Endothelial cell (in vitro differentiated cells): ENCODE measurements around the gene PTX3. TPM values are rescaled to one million over a fixed set of nuclear protein-coding genes. Genes with fewer than 3 reads are reported as not detected.

Source experiments
- DNase-seq: peaks from one replicate; pipeline ENCODE4 v3.0.0; 2021; ENCODE audit warnings: low spot score
- H3K27ac Mint-ChIP-seq: one replicate; pipeline ENCODE4 v1.8.0; 2021; ENCODE audit warnings: mixed read lengths, inconsistent platforms; ENCODE audit not compliant: unreplicated experiment
- H3K27me3 Mint-ChIP-seq: one replicate; pipeline ENCODE4 v1.8.0; 2021; ENCODE audit warnings: mild to moderate bottlenecking, moderate library complexity, mixed read lengths, inconsistent platforms; ENCODE audit not compliant: unreplicated experiment
- H3K36me3 Mint-ChIP-seq: one replicate; pipeline ENCODE4 v1.8.0; 2021; ENCODE audit warnings: mild to moderate bottlenecking, low read depth, mixed read lengths, inconsistent platforms; ENCODE audit not compliant: unreplicated experiment
- H3K4me1 Mint-ChIP-seq: one replicate; pipeline ENCODE4 v1.8.0; 2021; ENCODE audit warnings: mild to moderate bottlenecking, mixed read lengths, inconsistent platforms; ENCODE audit not compliant: unreplicated experiment
- H3K4me3 Mint-ChIP-seq: one replicate; pipeline ENCODE4 v1.8.0; 2021; ENCODE audit warnings: mild to moderate bottlenecking, mixed read lengths, inconsistent platforms; ENCODE audit not compliant: unreplicated experiment
- H3K9me3 Mint-ChIP-seq: one replicate; pipeline ENCODE4 v1.8.0; 2021; ENCODE audit warnings: mixed read lengths, inconsistent platforms; ENCODE audit not compliant: unreplicated experiment
- total RNA-seq: library from RNA; stranded (reverse); fragmentation: NEBNext Ultra II Directional; extraction: Animal tissue kit (Norgen Biotek cat#: 25700); gene quantifications from one replicate; pipeline ENCODE4 v1.2.1, GENCODE V29; 2021; ENCODE audit not compliant: unreplicated experiment
- TF ChIP-seq, protein P1 (sequence below): fragments of 200-600 bp; sonication (generic); IDR thresholded peaks from one replicate; pipeline ENCODE4 v1.5.0; 2021; ENCODE audit warnings: antibody characterized with exemption; ENCODE audit not compliant: unreplicated experiment

PTX3 gene
- total RNA-seq, 1 donor from 2014 or later = 0.13 TPM

DNA sequence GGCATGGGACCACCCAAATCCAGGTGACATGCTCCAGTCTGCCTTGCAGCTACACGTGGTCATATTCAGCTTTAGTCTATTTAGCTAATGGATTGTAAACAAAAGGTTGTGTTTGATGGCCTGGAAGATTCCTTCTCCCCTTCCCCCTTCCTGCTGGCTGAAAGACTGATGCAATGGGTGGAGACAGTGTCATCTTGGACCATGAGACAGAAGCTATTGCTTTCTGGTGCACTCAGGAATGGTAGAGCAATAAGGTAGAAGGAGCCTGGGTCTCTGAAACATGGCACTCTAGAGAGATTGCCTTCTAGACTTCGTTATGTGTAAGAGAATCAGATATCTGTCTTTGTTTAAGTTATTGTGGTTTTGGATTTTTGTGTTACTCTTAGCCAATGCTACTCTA is 25.7 kb upstream of the PTX3 start:
- Mint-ChIP-seq H3K4me3 (no peak overlapping the region), H3K9me3 (no peaks in the 10 kb centered on the region), H3K27ac (no peak overlapping the region), H3K4me1 (peaks cover 10% of the 10 kb centered on the region), H3K27me3 (no peaks in the 10 kb centered on the region), H3K36me3 (no peaks in the 10 kb centered on the region)
- TF ChIP-seq, protein P1, sequence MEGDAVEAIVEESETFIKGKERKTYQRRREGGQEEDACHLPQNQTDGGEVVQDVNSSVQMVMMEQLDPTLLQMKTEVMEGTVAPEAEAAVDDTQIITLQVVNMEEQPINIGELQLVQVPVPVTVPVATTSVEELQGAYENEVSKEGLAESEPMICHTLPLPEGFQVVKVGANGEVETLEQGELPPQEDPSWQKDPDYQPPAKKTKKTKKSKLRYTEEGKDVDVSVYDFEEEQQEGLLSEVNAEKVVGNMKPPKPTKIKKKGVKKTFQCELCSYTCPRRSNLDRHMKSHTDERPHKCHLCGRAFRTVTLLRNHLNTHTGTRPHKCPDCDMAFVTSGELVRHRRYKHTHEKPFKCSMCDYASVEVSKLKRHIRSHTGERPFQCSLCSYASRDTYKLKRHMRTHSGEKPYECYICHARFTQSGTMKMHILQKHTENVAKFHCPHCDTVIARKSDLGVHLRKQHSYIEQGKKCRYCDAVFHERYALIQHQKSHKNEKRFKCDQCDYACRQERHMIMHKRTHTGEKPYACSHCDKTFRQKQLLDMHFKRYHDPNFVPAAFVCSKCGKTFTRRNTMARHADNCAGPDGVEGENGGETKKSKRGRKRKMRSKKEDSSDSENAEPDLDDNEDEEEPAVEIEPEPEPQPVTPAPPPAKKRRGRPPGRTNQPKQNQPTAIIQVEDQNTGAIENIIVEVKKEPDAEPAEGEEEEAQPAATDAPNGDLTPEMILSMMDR = no peak
- DNase-seq = no peak

DNA sequence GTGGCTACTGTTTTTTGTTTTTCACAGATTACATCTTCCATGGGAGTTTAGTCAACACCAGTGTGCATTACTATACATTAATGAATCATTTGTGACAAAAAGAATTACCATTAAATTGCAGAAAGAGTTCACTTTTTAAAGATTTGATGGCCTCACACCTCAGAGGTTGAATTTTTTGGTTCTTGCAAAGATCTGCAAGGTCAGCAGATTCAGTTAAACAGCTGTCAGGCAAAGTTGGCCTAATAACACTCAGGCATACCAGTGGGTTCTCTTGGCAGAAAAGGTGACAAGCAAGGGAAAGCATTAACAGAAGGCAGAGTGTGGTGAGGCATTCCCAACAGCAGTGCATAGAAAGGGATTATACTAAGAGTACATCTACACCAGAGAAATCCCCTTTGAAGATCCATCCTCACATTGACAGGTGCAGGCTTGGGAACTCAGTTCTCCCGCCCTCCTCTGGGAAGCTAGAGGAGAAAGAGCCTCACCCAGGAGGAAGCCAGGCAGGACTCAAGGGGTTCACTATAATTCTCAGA is 24.3 kb upstream of the PTX3 start:
- Mint-ChIP-seq H3K4me1 (no peaks in the 10 kb centered on the region), H3K27me3 (no peaks in the 10 kb centered on the region), H3K36me3 (no peaks in the 10 kb centered on the region), H3K27ac (no peak overlapping the region), H3K4me3 (no peak overlapping the region), H3K9me3 (no peaks in the 10 kb centered on the region)
- no peak for DNase-seq
- TF ChIP-seq, protein P1 = no peak

DNA sequence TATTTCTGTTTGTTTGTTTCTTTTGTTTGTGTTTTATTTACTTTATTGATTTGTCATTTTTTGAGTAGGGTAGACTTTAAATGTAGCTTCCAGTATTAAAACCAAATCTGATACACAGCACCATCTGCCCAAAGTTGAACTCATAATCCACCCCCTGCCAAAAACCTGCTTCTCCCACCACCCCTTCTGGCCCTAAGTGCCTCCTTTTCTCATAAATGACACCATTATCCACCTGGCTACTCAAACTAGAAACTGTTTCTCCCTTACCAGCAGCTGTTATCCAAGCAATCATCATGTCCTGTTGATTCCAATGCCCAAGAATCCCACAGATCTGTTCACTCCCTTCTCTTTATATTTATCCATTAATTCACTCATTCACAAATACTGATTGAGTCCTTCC is 21.8 kb upstream of the PTX3 start:
- H3K4me1 Mint-ChIP-seq = no peaks in the 10 kb centered on the region

DNA sequence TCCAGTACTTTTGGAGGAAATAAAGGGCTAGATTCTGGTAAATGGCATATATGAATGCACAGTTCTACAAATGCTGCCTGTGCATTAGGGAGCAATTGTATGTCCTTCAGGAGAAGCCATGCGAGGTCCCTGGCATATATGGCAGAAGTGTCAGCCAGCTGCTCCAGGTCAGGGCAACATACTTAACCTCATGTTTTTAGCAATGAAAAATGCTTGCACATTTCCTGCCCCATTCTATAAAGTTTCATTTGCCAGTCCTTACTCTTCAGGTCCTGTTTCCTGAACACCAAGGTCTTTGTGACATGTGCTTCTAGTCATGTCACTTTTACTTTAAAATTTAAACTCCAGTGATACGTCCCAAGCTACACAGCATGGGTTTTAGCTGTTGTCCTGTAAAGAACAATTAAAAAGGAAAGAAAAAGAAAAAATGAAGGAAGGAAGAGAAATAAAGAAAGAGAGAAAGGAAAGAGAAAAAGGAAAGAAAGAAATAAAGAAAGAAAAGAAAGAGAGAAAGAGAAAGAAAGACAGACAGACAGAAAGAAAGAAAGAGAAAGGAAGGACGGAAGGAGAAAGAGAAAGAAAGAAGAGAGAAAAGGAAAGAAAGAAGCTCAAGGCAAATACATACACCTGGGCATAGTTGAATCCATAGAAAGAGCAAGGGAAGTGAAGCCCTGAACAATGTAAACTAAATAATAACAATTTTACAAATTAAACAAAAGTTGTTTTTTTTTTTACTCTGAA is 20.1 kb upstream of the PTX3 start:
- TF ChIP-seq, protein P1 = no peak
- H3K27me3 Mint-ChIP-seq = peaks cover 2% of the 10 kb centered on the region
- H3K4me3 Mint-ChIP-seq = no peak overlapping the region
- H3K36me3 Mint-ChIP-seq = no peaks in the 10 kb centered on the region
- H3K27ac Mint-ChIP-seq = no peak overlapping the region
- no peaks in the 10 kb centered on the region for H3K9me3 Mint-ChIP-seq
- DNase-seq = no peak
- peaks cover 3% of the 10 kb centered on the region for H3K4me1 Mint-ChIP-seq

More for the DNA sequence above, 21.8 kb upstream of the PTX3 start:
- Mint-ChIP-seq H3K27ac (no peak overlapping the region), H3K4me3 (no peak overlapping the region), H3K27me3 (peaks cover 2% of the 10 kb centered on the region), H3K9me3 (no peaks in the 10 kb centered on the region), H3K36me3 (no peaks in the 10 kb centered on the region)
- no peak for DNase-seq
- TF ChIP-seq, protein P1 = no peak

DNA sequence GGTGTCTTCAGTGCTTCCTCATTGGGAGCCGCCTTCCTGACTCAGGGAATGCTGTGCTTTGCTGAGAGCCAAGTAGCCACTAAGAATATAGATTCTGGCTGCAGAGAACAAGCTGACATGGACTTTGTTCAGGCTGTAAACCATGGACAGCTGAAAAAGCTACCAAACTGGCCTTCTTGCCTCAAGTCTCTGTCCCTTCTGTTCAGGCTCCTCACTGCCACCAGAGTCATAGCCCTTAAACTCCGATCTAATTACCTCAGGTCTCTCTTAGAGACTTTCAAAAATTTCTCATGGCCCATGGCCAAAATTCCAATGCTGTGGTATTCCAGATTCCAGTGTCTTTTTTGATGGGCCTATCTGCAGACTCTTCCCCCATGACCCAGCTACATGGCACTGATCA is 19.4 kb upstream of the PTX3 start:
- Mint-ChIP-seq H3K27ac (no peak overlapping the region), H3K27me3 (peaks cover 2% of the 10 kb centered on the region), H3K9me3 (no peaks in the 10 kb centered on the region), H3K4me1 (peaks cover 3% of the 10 kb centered on the region), H3K4me3 (no peak overlapping the region), H3K36me3 (no peaks in the 10 kb centered on the region)
- TF ChIP-seq, protein P1 = no peak
- no peak for DNase-seq
